IPS-15b (cell line): ENCODE measurements around the gene RALGPS1.

Experiments used
- H3K27me3 ChIP-seq: one replicate; pipeline ENCODE4 v1.6.1; 2013; ENCODE audit warnings: low read length; ENCODE audit not compliant: control insufficient read depth, insufficient read depth
- H3K36me3 ChIP-seq: one replicate; pipeline ENCODE4 v1.6.1; 2013; ENCODE audit warnings: low read length; ENCODE audit not compliant: control insufficient read depth, insufficient read depth
- H3K4me1 ChIP-seq: one replicate; pipeline ENCODE4 v1.6.1; 2013; ENCODE audit warnings: mild to moderate bottlenecking, low read length; ENCODE audit not compliant: control insufficient read depth, insufficient read depth
- H3K4me3 ChIP-seq: one replicate; pipeline ENCODE4 v1.5.1; 2013; ENCODE audit warnings: low read depth, low read length
- H3K9ac ChIP-seq: one replicate; pipeline ENCODE4 v1.6.1; 2013; ENCODE audit warnings: low read depth, mild to moderate bottlenecking, low read length
- H3K9me3 ChIP-seq: one replicate; pipeline ENCODE4 v1.6.1; 2013; ENCODE audit warnings: mild to moderate bottlenecking, low read length; ENCODE audit not compliant: control insufficient read depth, insufficient read depth

RALGPS1 gene

DNA sequence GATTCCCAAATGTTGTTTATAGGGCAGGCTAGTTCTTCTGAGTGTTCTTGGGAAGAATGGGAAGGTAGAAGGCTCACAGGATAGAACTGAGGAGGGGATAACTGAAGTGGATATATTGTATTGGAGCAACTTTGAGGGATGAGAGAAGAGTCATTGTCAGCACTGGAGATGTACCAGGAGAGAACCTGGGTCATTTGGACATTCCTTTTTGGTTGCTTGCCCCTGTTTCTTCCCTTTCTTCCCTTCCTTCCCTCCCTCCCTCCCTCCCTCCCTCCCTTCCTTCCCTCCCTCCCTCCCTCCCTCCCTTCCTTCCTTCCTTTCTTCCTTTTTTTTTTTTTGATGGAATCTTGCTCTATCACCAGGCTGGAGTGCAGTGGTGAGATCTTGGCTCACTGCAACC lies 45.3 kb downstream of the RALGPS1 start:
- no peaks in the 10 kb centered on the region for H3K36me3 ChIP-seq
- H3K27me3 ChIP-seq: no peaks in the 10 kb centered on the region
- no peak overlapping the region for H3K9ac ChIP-seq
- H3K4me1 ChIP-seq: peaks cover 7% of the 10 kb centered on the region
- no peaks in the 10 kb centered on the region for H3K9me3 ChIP-seq
- H3K4me3 ChIP-seq: no peak overlapping the region

GRCh38 chr9:126962336-126962735 lies 47.8 kb downstream of the RALGPS1 start:
- Histone ChIP-seq H3K36me3 (no peaks in the 10 kb centered on the region), H3K9ac (no peak overlapping the region), H3K9me3 (no peaks in the 10 kb centered on the region), H3K4me3 (no peak overlapping the region), H3K4me1 (peaks cover 12% of the 10 kb centered on the region), H3K27me3 (no peaks in the 10 kb centered on the region)

- no peaks in the 10 kb centered on the region for H3K36me3 ChIP-seq
- no peaks in the 10 kb centered on the region for H3K27me3 ChIP-seq
Observed at GRCh38 chr9:126965077-126965476, 50.5 kb downstream of the RALGPS1 start.

DNA sequence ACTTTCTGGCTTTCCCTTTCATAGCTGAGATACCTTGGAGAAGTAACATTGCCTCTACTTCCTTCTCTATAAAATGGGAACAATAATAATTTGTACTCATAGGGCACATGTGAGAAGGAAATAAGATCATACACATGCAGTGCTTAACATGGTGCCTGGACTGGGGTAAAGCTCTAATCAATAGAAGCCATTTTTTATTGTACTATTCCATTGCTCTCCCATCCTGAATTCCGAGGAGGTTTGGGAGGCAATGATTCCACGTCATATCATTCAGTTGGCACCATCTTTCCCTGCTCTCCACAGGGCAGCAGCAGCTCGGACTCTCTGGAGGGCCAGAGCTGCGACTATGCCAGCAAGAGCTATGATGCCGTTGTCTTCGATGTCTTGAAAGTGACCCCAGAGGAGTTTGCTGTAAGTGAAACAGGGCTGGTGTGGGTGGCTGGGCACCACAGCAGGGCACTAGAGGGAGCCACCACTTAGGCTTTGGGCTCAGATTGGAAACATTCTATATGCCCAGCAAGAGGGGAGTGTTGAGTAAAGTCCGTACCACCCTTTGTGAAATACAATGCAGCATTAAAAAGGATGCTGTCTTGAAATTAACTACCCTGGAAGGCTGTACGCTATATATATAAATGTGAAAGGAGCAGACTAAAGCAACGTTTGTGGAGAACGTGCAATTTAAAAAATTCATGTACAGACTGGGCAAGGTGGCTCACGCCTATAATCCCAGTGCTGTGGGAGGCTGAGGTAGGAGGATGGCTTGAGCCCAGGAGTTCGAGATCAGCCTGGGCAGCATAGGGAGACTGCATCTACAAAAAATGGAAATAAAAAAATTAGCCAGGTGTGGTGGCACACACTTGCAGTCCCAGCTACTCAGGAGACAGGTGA lies 51.2 kb downstream of the RALGPS1 start:
- H3K9me3 ChIP-seq: no peaks in the 10 kb centered on the region
- peaks cover 12% of the 10 kb centered on the region for H3K4me1 ChIP-seq
- peak overlapping the region; percentile 54 for H3K9ac ChIP-seq
- H3K4me3 ChIP-seq: no peak overlapping the region
- H3K36me3 ChIP-seq: no peaks in the 10 kb centered on the region
- no peaks in the 10 kb centered on the region for H3K27me3 ChIP-seq

More at GRCh38 chr9:126965077-126965476, 50.5 kb downstream of the RALGPS1 start:
- Histone ChIP-seq H3K4me3 (no peak overlapping the region), H3K4me1 (peaks cover 12% of the 10 kb centered on the region), H3K9me3 (no peaks in the 10 kb centered on the region), H3K9ac (peak overlapping the region; percentile 54)

DNA sequence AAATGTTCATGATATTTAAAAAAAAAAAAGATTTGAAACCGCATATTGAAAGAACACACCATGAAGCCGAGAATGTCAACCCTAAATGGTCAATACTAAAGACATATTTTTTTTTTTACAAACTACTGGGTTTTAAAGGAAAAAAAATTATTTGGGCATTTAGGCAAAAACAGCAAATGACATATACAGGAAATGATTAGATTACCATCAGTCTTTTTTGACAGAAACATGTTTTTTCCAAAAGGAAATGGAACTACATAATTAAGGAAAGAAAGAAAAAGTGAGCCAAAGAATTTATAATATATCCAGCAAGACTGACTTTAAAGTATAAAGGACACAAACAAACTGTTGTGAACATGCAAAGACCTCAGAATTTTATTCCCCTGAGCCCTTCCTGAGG lies 56.7 kb downstream of the RALGPS1 start:
- Histone ChIP-seq H3K36me3 (no peaks in the 10 kb centered on the region), H3K4me3 (no peak overlapping the region), H3K9ac (no peak overlapping the region), H3K4me1 (no peaks in the 10 kb centered on the region), H3K27me3 (no peaks in the 10 kb centered on the region), H3K9me3 (no peaks in the 10 kb centered on the region)

- H3K4me1 ChIP-seq: no peaks in the 10 kb centered on the region
- no peak overlapping the region for H3K4me3 ChIP-seq
- H3K36me3 ChIP-seq: no peaks in the 10 kb centered on the region
- H3K27me3 ChIP-seq: no peaks in the 10 kb centered on the region
- H3K9me3 ChIP-seq: no peaks in the 10 kb centered on the region
- no peak overlapping the region for H3K9ac ChIP-seq
Observed at GRCh38 chr9:126973651-126974529, 59.3 kb downstream of the RALGPS1 start.

DNA sequence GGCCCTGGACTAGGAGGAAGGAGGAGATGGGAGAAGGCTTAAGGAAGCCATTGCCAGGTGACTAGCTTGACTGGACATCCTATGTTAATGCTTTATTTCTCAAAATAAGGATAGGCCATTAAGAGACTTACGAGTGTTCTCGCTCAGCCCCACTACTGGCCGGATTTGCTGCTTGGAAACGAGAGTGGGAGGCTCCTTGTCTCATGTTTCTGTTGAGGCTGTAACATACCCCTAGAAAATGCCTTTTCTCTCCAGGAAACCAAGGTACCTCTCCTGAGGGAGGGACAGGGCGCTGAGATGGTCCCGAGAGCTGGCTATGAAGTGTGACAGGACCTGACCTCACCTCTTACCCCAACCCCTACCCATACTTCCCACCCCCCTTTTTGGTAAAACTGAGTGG lies 60.0 kb downstream of the RALGPS1 start:
- Histone ChIP-seq H3K36me3 (no peaks in the 10 kb centered on the region), H3K9ac (no peak overlapping the region), H3K9me3 (no peaks in the 10 kb centered on the region), H3K4me3 (no peak overlapping the region), H3K4me1 (no peaks in the 10 kb centered on the region), H3K27me3 (no peaks in the 10 kb centered on the region)

DNA sequence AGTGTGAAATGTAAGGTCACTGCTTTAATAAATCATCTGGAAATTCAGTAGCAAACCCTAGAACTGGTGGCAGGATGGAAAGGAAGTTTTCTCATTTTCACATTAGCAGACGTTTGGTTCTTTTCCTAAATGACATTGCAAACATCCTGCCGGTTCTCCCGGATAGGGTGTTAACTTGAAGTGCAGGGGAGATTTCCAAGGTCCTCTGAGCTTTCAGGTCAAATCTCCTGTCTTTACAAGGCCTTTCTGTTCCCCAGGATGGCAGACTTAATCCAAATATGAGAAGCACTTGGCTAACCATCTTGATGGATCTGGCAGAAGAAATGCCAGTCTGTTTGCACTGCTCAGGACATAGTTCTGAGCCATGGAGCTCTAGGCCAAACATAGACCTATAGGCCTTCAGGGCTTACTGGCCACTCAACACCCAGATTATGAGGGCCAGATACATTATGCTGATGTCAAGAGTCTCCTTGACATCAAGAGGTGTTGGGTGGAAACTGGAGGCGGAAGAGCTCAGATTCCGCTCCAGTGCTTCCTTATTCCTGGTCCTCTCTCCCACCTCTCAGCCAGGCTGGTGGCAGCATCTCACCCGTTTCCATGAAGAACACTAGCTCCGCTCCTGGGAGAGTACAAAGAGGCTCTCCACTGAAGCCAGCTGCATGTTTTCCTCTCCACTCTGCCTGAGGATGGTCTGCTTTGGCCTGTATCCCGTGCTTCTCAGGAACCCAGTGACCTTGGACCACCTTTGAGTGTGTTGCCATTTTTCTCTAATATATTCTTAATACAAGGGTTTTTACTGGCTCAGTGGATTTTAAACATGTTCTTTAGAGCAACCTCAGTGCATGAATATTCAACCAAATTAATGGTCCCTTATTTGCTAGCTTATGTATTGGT lies 61.0 kb downstream of the RALGPS1 start:
- H3K9ac ChIP-seq: no peak overlapping the region
- no peaks in the 10 kb centered on the region for H3K9me3 ChIP-seq
- H3K4me1 ChIP-seq: no peaks in the 10 kb centered on the region
- H3K36me3 ChIP-seq: no peaks in the 10 kb centered on the region
- H3K4me3 ChIP-seq: no peak overlapping the region
- no peaks in the 10 kb centered on the region for H3K27me3 ChIP-seq

- Histone ChIP-seq H3K9ac (no peak overlapping the region), H3K4me1 (no peaks in the 10 kb centered on the region), H3K4me3 (no peak overlapping the region), H3K27me3 (no peaks in the 10 kb centered on the region), H3K36me3 (no peaks in the 10 kb centered on the region), H3K9me3 (no peaks in the 10 kb centered on the region)
Observed at GRCh38 chr9:126979461-126979860, 64.9 kb downstream of the RALGPS1 start.

- Histone ChIP-seq H3K27me3 (no peaks in the 10 kb centered on the region), H3K36me3 (no peaks in the 10 kb centered on the region), H3K4me1 (no peaks in the 10 kb centered on the region), H3K9ac (no peak overlapping the region), H3K4me3 (no peak overlapping the region), H3K9me3 (no peaks in the 10 kb centered on the region)
Observed at GRCh38 chr9:126980231-126980630, 65.6 kb downstream of the RALGPS1 start.

DNA sequence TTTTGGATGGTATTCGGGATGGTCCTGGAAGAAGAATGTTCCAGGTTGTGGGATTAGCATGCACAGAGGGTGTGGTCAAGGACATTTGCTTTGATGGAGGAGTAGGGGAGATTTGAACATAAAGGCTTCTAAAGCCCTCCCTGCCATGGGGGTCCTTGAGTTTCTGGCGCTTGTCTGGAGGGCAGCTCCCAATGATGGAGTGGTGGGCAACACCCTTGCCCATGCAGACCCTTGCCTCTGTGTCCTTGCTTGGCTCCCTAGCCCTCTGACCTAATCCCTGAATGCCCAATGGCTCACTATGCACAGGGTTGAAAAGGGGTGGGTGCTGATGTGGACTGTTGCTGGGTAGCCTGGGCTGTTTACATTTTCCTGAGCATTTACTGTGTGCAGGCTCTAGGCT lies 66.6 kb downstream of the RALGPS1 start:
- no peak overlapping the region for H3K9ac ChIP-seq
- no peaks in the 10 kb centered on the region for H3K27me3 ChIP-seq
- H3K36me3 ChIP-seq: no peaks in the 10 kb centered on the region
- H3K4me1 ChIP-seq: no peaks in the 10 kb centered on the region
- no peaks in the 10 kb centered on the region for H3K9me3 ChIP-seq
- H3K4me3 ChIP-seq: no peak overlapping the region
